GM12878 (cell line): ENCODE results near the gene PCNP. TPM values are rescaled to one million over a fixed set of nuclear protein-coding genes. Genes with fewer than 3 reads are reported as not detected.

Experiments used
- CBX5 ChIP-seq: sonication (generic); IDR thresholded peaks from 2 replicates; pipeline ENCODE4 v1.6.1; 2016; ENCODE audit warnings: low read depth, moderate library complexity, mild to moderate bottlenecking, inconsistent platforms
- CHD2 ChIP-seq: IDR thresholded peaks from 2 replicates; pipeline ENCODE4 v1.6.1; 2011; ENCODE audit warnings: low read depth, low read length, improper control_type of control experiment, borderline replicate concordance
- CREM ChIP-seq: IDR thresholded peaks from 2 replicates; pipeline ENCODE4 v1.6.1; 2014; ENCODE audit warnings: antibody characterized with exemption, low read depth
- FOXM1 ChIP-seq: IDR thresholded peaks from 2 replicates; pipeline ENCODE4 v1.6.1; 2012; ENCODE audit warnings: low read depth, mild to moderate bottlenecking, inconsistent platforms, low read length, moderate library complexity
- HDAC6 ChIP-seq: fragments of 200-600 bp; sonication (generic); IDR thresholded peaks from one replicate; pipeline ENCODE4 v1.8.0; 2017; ENCODE audit warnings: antibody characterized with exemption; ENCODE audit not compliant: unreplicated experiment
- NBN ChIP-seq: fragments of 450-650 bp; IDR thresholded peaks from 2 replicates; pipeline ENCODE4 v1.6.1; 2016
- NFYB ChIP-seq: IDR thresholded peaks from 2 replicates; pipeline ENCODE4 v1.6.1; 2011; ENCODE audit warnings: low read depth, mild to moderate bottlenecking, low read length, improper control_type of control experiment, moderate library complexity; ENCODE audit not compliant: insufficient read depth
- NR2F1 ChIP-seq: fragments of 450-650 bp; conservative IDR thresholded peaks from 2 replicates; pipeline ENCODE4 v1.6.1; 2017; ENCODE audit warnings: mild to moderate bottlenecking
- PML ChIP-seq: IDR thresholded peaks from 2 replicates; pipeline ENCODE4 v1.6.1; 2012; ENCODE audit warnings: low read length, inconsistent platforms
- POLR2AphosphoS5 ChIP-seq: IDR thresholded peaks from 2 replicates; pipeline ENCODE4 v1.6.1; 2011; ENCODE audit warnings: mild to moderate bottlenecking, low read length, inconsistent platforms
- PRDM15 ChIP-seq: fragments of 450-650 bp; formaldehyde crosslinking; IDR thresholded peaks from 2 replicates; pipeline ENCODE4 v1.4.0; 2020; ENCODE audit warnings: mild to moderate bottlenecking, moderate library complexity
- REST ChIP-seq: IDR thresholded peaks from 2 replicates; pipeline ENCODE4 v1.6.1; 2012; ENCODE audit warnings: mild to moderate bottlenecking, low read depth, low read length
- YY1 ChIP-seq: IDR thresholded peaks from 2 replicates; pipeline ENCODE4 v1.6.1; 2011; ENCODE audit warnings: low read depth, mild to moderate bottlenecking, low read length
- ZNF274 ChIP-seq: IDR thresholded peaks from one replicate; pipeline ENCODE4 v1.8.0; 2011; ENCODE audit not compliant: insufficient read length, insufficient read depth
- polyA plus RNA-seq, 11 experiments: library from polyadenylated mRNA; depleted of rRNA in 4 of 11; unstranded in 6 of 11; stranded (reverse) in 5 of 11; fragments of >200 nt; fragmentation: Nextera tagmentation in 4 of 11; fragmentation: Illumina TruSeq in 1 of 11; extraction: Ambion mirVana in 4 of 11; extraction: Trizol in 1 of 11; gene quantifications; 1 replicate in 1 of 11; 2 replicates in 10 of 11; pipeline versions ENCODE4 v1.2.1 to v1.2.3, GENCODE V29; 2011 to 2016; ENCODE audit warnings: inconsistent platforms in 2 of 11, missing spikeins in 2 of 11, low read depth in 1 of 11
- total RNA-seq, 4 experiments: library from RNA; depleted of rRNA in 3 of 4; stranded (reverse); fragments of >200 nt in 3 of 4; fragmentation: Illumina TruSeq in 1 of 4; extraction: Trizol in 1 of 4; gene quantifications; 2 replicates each; pipeline versions ENCODE4 v1.2.1 to v1.2.3, GENCODE V29; 2013 to 2021
- TF ChIP-seq, protein P1 (sequence below): IDR thresholded peaks from 2 replicates; pipeline ENCODE4 v1.6.1; 2011; ENCODE audit warnings: borderline replicate concordance, low read depth, mild to moderate bottlenecking, moderate library complexity, mixed read lengths, low read length; ENCODE audit not compliant: insufficient read depth; ENCODE audit errors: extremely low read length
- TF ChIP-seq, protein P2 (sequence below): fragments of 450-650 bp; IDR thresholded peaks from 2 replicates; pipeline ENCODE4 v1.6.1; 2016; ENCODE audit warnings: mild to moderate bottlenecking

The PCNP gene
- total and polyA plus RNA-seq, 10 of the 15 experiments (the other 5 are each of a cell fraction or from before 2014, with no cell fraction given): 49.8 to 179 (median 109) TPM

DNA sequence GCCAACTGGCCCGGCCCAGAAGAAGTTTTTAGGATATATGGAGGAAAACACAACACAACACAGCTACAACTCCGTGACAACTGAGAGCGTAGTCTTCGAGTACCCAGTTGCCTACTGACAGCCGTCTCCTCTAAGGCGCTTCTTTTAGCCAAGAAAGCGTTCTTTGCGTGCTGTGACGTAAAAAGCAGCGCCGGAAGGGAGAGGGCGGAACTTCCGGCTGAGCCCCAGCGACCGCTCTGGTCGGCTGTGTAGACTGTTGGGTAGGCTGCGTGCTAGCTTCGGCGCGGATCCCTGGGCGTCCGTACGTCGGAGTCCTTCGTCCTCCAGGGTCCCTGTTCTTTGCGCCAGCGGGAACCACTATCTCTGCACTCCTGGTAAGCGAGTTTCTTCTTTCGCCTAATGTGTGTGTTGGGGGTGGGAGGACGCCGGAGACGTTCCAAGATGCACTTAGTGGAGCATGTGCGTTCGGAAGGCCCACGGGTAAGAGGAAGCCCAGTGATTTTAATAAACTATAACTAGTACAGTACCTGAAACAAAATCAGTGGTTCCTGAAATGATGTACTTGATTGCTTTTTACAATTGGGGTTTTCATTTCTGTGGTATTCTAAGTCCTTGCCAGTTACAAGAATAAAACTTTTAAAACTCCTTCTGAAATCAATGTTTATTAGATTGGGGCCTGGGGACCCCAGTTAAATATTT lies 12.2 kb upstream of the PCNP start, which contains the start of gene TRMT10C (continued):
- TF ChIP-seq POLR2AphosphoS5: peak; percentile 98
- TF ChIP-seq REST: 0 out of 2 replicates have a peak, but pooled peaks have one; percentile 37
- TF ChIP-seq, protein P1, sequence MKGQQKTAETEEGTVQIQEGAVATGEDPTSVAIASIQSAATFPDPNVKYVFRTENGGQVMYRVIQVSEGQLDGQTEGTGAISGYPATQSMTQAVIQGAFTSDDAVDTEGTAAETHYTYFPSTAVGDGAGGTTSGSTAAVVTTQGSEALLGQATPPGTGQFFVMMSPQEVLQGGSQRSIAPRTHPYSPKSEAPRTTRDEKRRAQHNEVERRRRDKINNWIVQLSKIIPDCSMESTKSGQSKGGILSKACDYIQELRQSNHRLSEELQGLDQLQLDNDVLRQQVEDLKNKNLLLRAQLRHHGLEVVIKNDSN: no peak
- TF ChIP-seq, protein P2, sequence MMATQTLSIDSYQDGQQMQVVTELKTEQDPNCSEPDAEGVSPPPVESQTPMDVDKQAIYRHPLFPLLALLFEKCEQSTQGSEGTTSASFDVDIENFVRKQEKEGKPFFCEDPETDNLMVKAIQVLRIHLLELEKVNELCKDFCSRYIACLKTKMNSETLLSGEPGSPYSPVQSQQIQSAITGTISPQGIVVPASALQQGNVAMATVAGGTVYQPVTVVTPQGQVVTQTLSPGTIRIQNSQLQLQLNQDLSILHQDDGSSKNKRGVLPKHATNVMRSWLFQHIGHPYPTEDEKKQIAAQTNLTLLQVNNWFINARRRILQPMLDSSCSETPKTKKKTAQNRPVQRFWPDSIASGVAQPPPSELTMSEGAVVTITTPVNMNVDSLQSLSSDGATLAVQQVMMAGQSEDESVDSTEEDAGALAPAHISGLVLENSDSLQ: peak; percentile 82
- peak; percentile 89 for TF ChIP-seq NBN
- TF ChIP-seq CBX5: peak; percentile 84; the same call in 1 of the 2 replicates
- TF ChIP-seq HDAC6: peak; percentile 26
- TF ChIP-seq PRDM15: no peak
- TF ChIP-seq CREM: peak; percentile 99
- peak; percentile 92 for TF ChIP-seq PML
- TF ChIP-seq FOXM1: 0 out of 2 replicates have a peak, but pooled peaks have one; percentile 13
- TF ChIP-seq NFYB: peak; percentile 64; the same call in 1 of the 2 replicates
- peak; percentile 73 for TF ChIP-seq YY1
- TF ChIP-seq CHD2: peak; percentile 65; the same call in 1 of the 2 replicates
- no peak for TF ChIP-seq ZNF274
- TF ChIP-seq NR2F1: 0 out of 2 replicates have a peak, but pooled peaks have one; percentile 30
- TF ChIP-seq, all 136 proteins: peak for 55
